HCT116 (cell line): ENCODE measurements around the gene CACNG6. TPM values are rescaled to one million over a fixed set of nuclear protein-coding genes. Genes with fewer than 3 reads are reported as not detected.

Experiments used
- ATAC-seq: fragments of 200-7000 bp; cut with Tn5 transposase; 2 replicates; pipeline ENCODE4 v1.9.1; 2020; ENCODE audit warnings: mild to moderate bottlenecking, moderate library complexity
- BruUV-seq: library from RNA; stranded (reverse); fragments of 400-500 nt; replicated peaks from 2 replicates; lab custom pipeline; 2021; lab: Mats Ljungman, UMichigan
- CTCF ChIA-PET: fragments of 300-600 bp; sonication (Branson Sonifier 250); formaldehyde crosslinking; loops from one replicate; lab custom pipeline; 2021; ENCODE audit warnings: antibody characterized with exemption; lab: Charles Lee
- POLR2A ChIA-PET: fragments of 300-600, 350-600 bp; sonication (Branson Sonifier 250); formaldehyde crosslinking; loops from one replicate; lab custom pipeline; 2021; ENCODE audit warnings: antibody characterized with exemption; lab: Charles Lee
- RAD21 ChIA-PET, 2 experiments: fragments of 300-600 bp; sonication (Branson Sonifier 250); formaldehyde crosslinking; loops; one replicate each; lab custom pipeline; 2023; ENCODE audit warnings: low total read pairs in 2 of 2; ENCODE audit not compliant: uncharacterized antibody in 2 of 2, unreplicated experiment in 2 of 2, low non-redundant PET in 1 of 2; lab: Charles Lee
- DNase-seq: peaks from one replicate; pipeline ENCODE4 v3.0.0-alpha.2; 2010; ENCODE audit warnings: low read depth, low spot score
- H2AFZ ChIP-seq: fragments of 200-600 bp; shearing (Covaris generic), sonication (generic); 2 replicates; pipeline ENCODE4 v1.6.1; 2017; ENCODE audit warnings: low read depth, mixed run types, mixed read lengths, antibody characterized with exemption, low read length; ENCODE audit not compliant: poor library complexity, severe bottlenecking
- H3K27ac ChIP-seq: 2 replicates; pipeline ENCODE4 v1.5.1; 2012; ENCODE audit warnings: low read depth, low read length
- H3K27me3 ChIP-seq: fragments of 200-600 bp; sonication (generic); 2 replicates; pipeline ENCODE4 v1.6.1; 2016; ENCODE audit warnings: mixed run types, low read length, mixed read lengths; ENCODE audit not compliant: insufficient read depth
- H3K36me3 ChIP-seq, 2 experiments: fragments of 200-500 bp in 1 of 2; fragments of 200-600 bp in 1 of 2; sonication (Bioruptor generic) in 1 of 2; sonication (generic) in 1 of 2; 2 replicates each; pipeline versions ENCODE4 v1.5.1 to v1.6.1; 2014 to 2016; ENCODE audit warnings: low read length in 2 of 2, inconsistent platforms in 1 of 2, mixed read lengths in 1 of 2, mixed run types in 1 of 2; ENCODE audit not compliant: insufficient read depth in 2 of 2, control insufficient read depth in 1 of 2
- H3K4me1 ChIP-seq, 2 experiments: fragments of 200-600 bp in 1 of 2; sonication (generic) in 1 of 2; 2 replicates each; pipeline versions ENCODE4 v1.5.1 to v1.6.1; 2012 to 2017; ENCODE audit warnings: low read length in 2 of 2, inconsistent platforms in 1 of 2, mild to moderate bottlenecking in 1 of 2, mixed read lengths in 1 of 2, mixed run types in 1 of 2, moderate library complexity in 1 of 2; ENCODE audit not compliant: insufficient read depth in 2 of 2, control insufficient read depth in 1 of 2
- H3K4me2 ChIP-seq: fragments of 200-600 bp; sonication (generic); 2 replicates; pipeline ENCODE4 v1.6.1; 2017; ENCODE audit warnings: mixed run types, low read length, mixed read lengths
- H3K4me3 ChIP-seq, 2 experiments: fragments of 200-600 bp in 1 of 2; sonication (generic) in 1 of 2; replicated peaks in 1 of 2; 2 replicates each; pipeline ENCODE4 v1.5.1; 2011 to 2016; ENCODE audit warnings: low read length in 2 of 2, control low read depth in 1 of 2, low read depth in 1 of 2, mild to moderate bottlenecking in 1 of 2, mixed read lengths in 1 of 2, mixed run types in 1 of 2
- H3K79me2 ChIP-seq: fragments of 200-600 bp; sonication (generic); 2 replicates; pipeline ENCODE4 v1.6.1; 2017; ENCODE audit warnings: mild to moderate bottlenecking, mixed run types, low read length, moderate library complexity, mixed read lengths; ENCODE audit not compliant: insufficient read depth
- H3K9ac ChIP-seq: fragments of 200-600 bp; sonication (generic); 2 replicates; pipeline ENCODE4 v1.6.1; 2016; ENCODE audit warnings: low read length, mixed read lengths
- H3K9me2 ChIP-seq: fragments of 200-600 bp; sonication (generic), shearing (Covaris generic); 2 replicates; pipeline ENCODE4 v1.6.1; 2017; ENCODE audit warnings: mixed run types, mild to moderate bottlenecking, moderate library complexity; ENCODE audit not compliant: insufficient read depth
- H3K9me3 ChIP-seq, 2 experiments: fragments of 200-500 bp in 1 of 2; fragments of 200-600 bp in 1 of 2; sonication (Bioruptor generic) in 1 of 2; sonication (generic) in 1 of 2; 2 replicates each; pipeline ENCODE4 v1.6.1; 2014 to 2017; ENCODE audit warnings: low read length in 2 of 2, mixed read lengths in 2 of 2, inconsistent platforms in 1 of 2, low read depth in 1 of 2, mild to moderate bottlenecking in 1 of 2, mixed run types in 1 of 2, moderate library complexity in 1 of 2; ENCODE audit not compliant: control insufficient read depth in 1 of 2, insufficient read depth in 1 of 2
- H4K20me1 ChIP-seq: fragments of 200-600 bp; sonication (generic), shearing (Covaris generic); 2 replicates; pipeline ENCODE4 v1.6.1; 2017; ENCODE audit warnings: mixed run types, mild to moderate bottlenecking, moderate library complexity; ENCODE audit not compliant: insufficient read depth
- CBX3 ChIP-seq: IDR thresholded peaks from 2 replicates; pipeline ENCODE4 v1.6.1; 2012; ENCODE audit warnings: low read depth
- CEBPB ChIP-seq: IDR thresholded peaks from 2 replicates; pipeline ENCODE4 v1.6.1; 2012; ENCODE audit warnings: low read depth
- EGR1 ChIP-seq: IDR thresholded peaks from 2 replicates; pipeline ENCODE4 v1.6.1; 2012; ENCODE audit warnings: low read depth
- EZH2 ChIP-seq: fragments of 200-600 bp; sonication (generic); IDR thresholded peaks from 2 replicates; pipeline ENCODE4 v1.6.1; 2017; ENCODE audit warnings: antibody characterized with exemption, mixed run types
- EZH2phosphoT487 ChIP-seq: fragments of 200-600 bp; IDR thresholded peaks from 2 replicates; pipeline ENCODE4 v1.6.1; 2018; ENCODE audit warnings: antibody characterized with exemption, borderline replicate concordance
- JUND ChIP-seq: IDR thresholded peaks from 2 replicates; pipeline ENCODE4 v1.6.1; 2012
- POLR2A ChIP-seq: IDR thresholded peaks from 2 replicates; pipeline ENCODE4 v1.7.0; 2011; ENCODE audit warnings: borderline replicate concordance; ENCODE audit not compliant: insufficient read depth, insufficient read length; ENCODE audit errors: extremely low read depth
- POLR2AphosphoS5 ChIP-seq: IDR thresholded peaks from 2 replicates; pipeline ENCODE4 v1.6.1; 2011; ENCODE audit warnings: mild to moderate bottlenecking, low read depth, low read length, moderate library complexity
- REST ChIP-seq: IDR thresholded peaks from 2 replicates; pipeline ENCODE4 v1.6.1; 2012; ENCODE audit warnings: low read depth
- SP1 ChIP-seq: IDR thresholded peaks from 2 replicates; pipeline ENCODE4 v1.6.1; 2012; ENCODE audit warnings: low read depth
- SRF ChIP-seq: IDR thresholded peaks from 2 replicates; pipeline ENCODE4 v1.6.1; 2012; ENCODE audit warnings: low read depth
- ZBTB33 ChIP-seq: IDR thresholded peaks from 2 replicates; pipeline ENCODE4 v1.6.1; 2011; ENCODE audit warnings: mild to moderate bottlenecking, low read length, moderate library complexity; ENCODE audit not compliant: insufficient replicate concordance; ENCODE audit errors: extremely low read depth
- ZNF274 ChIP-seq: fragments of 200-500 bp; sonication (Bioruptor generic); IDR thresholded peaks from 2 replicates; pipeline ENCODE4 v1.6.1; 2014; ENCODE audit warnings: mild to moderate bottlenecking, low read depth, low read length, inconsistent platforms
- intact Hi-C: fragments of 100-400 bp; cut with micrococcal nuclease; formaldehyde crosslinking; loops from 2 replicates; pipeline ENCODE4 v1.10.0; 2022
- total RNA-seq: library from RNA; stranded (reverse); gene quantifications from one replicate; pipeline ENCODE4 v1.2.1, GENCODE V29; 2021; ENCODE audit not compliant: unreplicated experiment

Gene CACNG6
- total RNA-seq, 1 experiment from 2014 or later = 0.15 TPM

DNA sequence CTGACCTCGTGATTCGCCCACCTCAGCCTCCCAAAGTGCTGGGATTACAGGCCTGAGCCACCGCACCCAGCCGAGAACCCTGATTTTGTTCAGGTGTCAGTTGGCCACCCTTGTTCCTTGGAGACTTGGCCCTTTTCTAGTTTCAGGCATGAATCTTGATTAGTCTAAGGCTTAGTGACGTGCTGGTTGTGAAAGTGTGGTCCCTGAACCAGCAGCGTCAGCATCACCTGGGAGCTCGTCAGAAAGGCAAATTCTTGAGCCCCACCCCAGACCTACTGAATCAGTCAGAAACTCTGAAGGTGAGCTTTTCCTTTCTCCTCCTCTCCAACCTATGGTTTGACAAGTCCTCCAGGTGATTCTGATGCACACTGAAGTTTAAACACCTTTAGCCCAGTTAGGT is 35.2 kb downstream of the CACNG6 start:
- no peak overlapping the region for H3K4me3 ChIP-seq
- no peak overlapping the region for H3K27ac ChIP-seq
- H4K20me1 ChIP-seq = no peaks in the 10 kb centered on the region
- TF ChIP-seq EGR1 = no peak
- CTCF ChIA-PET = interaction anchor here (0.6 to 4.9 kb wide), 3 partner anchors 128 to 217 kb away, joined by 3 to 60 read pairs (median 4); no protein-coding TSS in a partner anchor
- H3K4me1 ChIP-seq = peaks cover 0 to 12% of the 10 kb centered on the region in 2 experiments; a peak in 2 of 4 replicates
- POLR2A ChIA-PET = no interaction called here
- RAD21 ChIA-PET = no interaction called here
- no peaks in the 10 kb centered on the region for H3K79me2 ChIP-seq
- H3K9me2 ChIP-seq = no peaks in the 10 kb centered on the region
- no peaks in the 10 kb centered on the region for H3K27me3 ChIP-seq
- H3K36me3 ChIP-seq = no peaks in the 10 kb centered on the region
- no peak overlapping the region for H3K9ac ChIP-seq
- H2AFZ ChIP-seq = no peak overlapping the region
- intact Hi-C loops = no loop called here
- H3K4me2 ChIP-seq = no peak overlapping the region
- no TSS peak for BruUV-seq
- no peaks in the 10 kb centered on the region for H3K9me3 ChIP-seq
- DNase-seq = no peak
- no peak for ATAC-seq

- Histone ChIP-seq H3K27ac (no peak overlapping the region), H3K4me1 (peaks cover 0 to 4% of the 10 kb centered on the region in 2 experiments; a peak in 2 of 4 replicates), H3K27me3 (no peaks in the 10 kb centered on the region), H3K79me2 (no peaks in the 10 kb centered on the region), H3K9me2 (no peaks in the 10 kb centered on the region), H3K4me2 (no peak overlapping the region), H4K20me1 (no peaks in the 10 kb centered on the region), H2AFZ (no peak overlapping the region), H3K9ac (no peak overlapping the region), H3K36me3 (no peaks in the 10 kb centered on the region), H3K9me3 (no peaks in the 10 kb centered on the region), H3K4me3 (no peak overlapping the region)
- DNase-seq (no peak), ATAC-seq (no peak)
- intact Hi-C loops = no loop called here
- RAD21 ChIA-PET = interaction anchor here (0.6 to 1.3 kb wide), 4 partner anchors 158 to 237 kb away, joined by 4 to 10 read pairs (median 4); no protein-coding TSS in a partner anchor
- no TSS peak for BruUV-seq
- POLR2A ChIA-PET = interaction anchor here (0.6 kb wide), 1 partner anchor 20 kb away, joined by 3 read pairs; no protein-coding TSS in a partner anchor
- CTCF ChIA-PET = interaction anchor here (0.9 to 2.0 kb wide), 18 partner anchors 9 to 254 kb away, joined by 3 to 41 read pairs (median 4); no protein-coding TSS in a partner anchor
- TF ChIP-seq REST = no peak
- TF ChIP-seq EZH2phosphoT487 = no peak
- no peak for TF ChIP-seq JUND
- no peak for TF ChIP-seq CBX3
- no peak for TF ChIP-seq EZH2
- no peak for TF ChIP-seq SRF
- TF ChIP-seq ZNF274 = no peak
- no peak for TF ChIP-seq EGR1
- no peak for TF ChIP-seq ZBTB33
- no peak for TF ChIP-seq POLR2AphosphoS5
- TF ChIP-seq CEBPB = no peak
- TF ChIP-seq POLR2A = no peak
- TF ChIP-seq SP1 = no peak
Observed at GRCh38 chr19:54029301-54029700, 37.9 kb downstream of the CACNG6 start.
